Measurements from ENCODE around the gene EBI3. TPM values are rescaled to one million over a fixed set of nuclear protein-coding genes. Genes with fewer than 3 reads are reported as not detected.
"Not testable (repeated sequence)": the region's sequence is repeated elsewhere in the genome, so short reads cannot be mapped to it uniquely, and the experiment has no call there.

Gene EBI3
- 43.3 and 49.7 TPM in 2 replicates for total RNA-seq

GRCh38 chr19:4229179-4229931, at the start of gene EBI3:
Gene EBI3, plus strand, starts transcription at chr19:4229523. Its CDS starts 28 bp downstream, at chr19:4229551.
- Mint-ChIP-seq H3K4me3 (no peak within 1 kb of the TSS), H3K4me1 (ENCODE audit: low read depth) (peaks cover 11% of the 10 kb centered on the region), H3K9me3 (no peaks in the 10 kb centered on the region), H3K27me3 (ENCODE audit: insufficient read depth) (no peaks in the 10 kb centered on the region), H3K36me3 (ENCODE audit: low read depth) (peaks cover 6% of the 10 kb centered on the region), H3K27ac (no peak within 1 kb of the TSS)
- intact Hi-C loops (cut with micrococcal nuclease): loop anchor here (1.0 kb wide), 3 partner anchors 18 to 170 kb away; partner anchors contain the start of genes ANKRD24, SIRT6 and YJU2
- peak; percentile 60 for DNase-seq (ENCODE audit: low spot score)

GRCh38 chr19:4181053-4181508, 48.2 kb upstream of the EBI3 start:
- peaks cover 5% of the 10 kb centered on the region for H3K27me3 Mint-ChIP-seq (ENCODE audit: insufficient read depth)
- intact Hi-C loops (cut with micrococcal nuclease): loop anchor here (5.0 kb wide), 2 partner anchors 44 to 291 kb away; partner anchors contain the start of gene HDGFL2
- DNase-seq (ENCODE audit: low spot score): no peak
- H3K4me3 Mint-ChIP-seq: peak overlapping the region; percentile 98
- no peaks in the 10 kb centered on the region for H3K9me3 Mint-ChIP-seq
- H3K27ac Mint-ChIP-seq: peak overlapping the region; percentile 70
- H3K4me1 Mint-ChIP-seq (ENCODE audit: low read depth): peaks cover 38% of the 10 kb centered on the region
- H3K36me3 Mint-ChIP-seq (ENCODE audit: low read depth): peaks cover 15% of the 10 kb centered on the region

- no peaks in the 10 kb centered on the region for H3K9me3 Mint-ChIP-seq
- peaks cover 8% of the 10 kb centered on the region for H3K27me3 Mint-ChIP-seq (ENCODE audit: insufficient read depth)
- peak within 1 kb of the TSS; percentile 94 for H3K27ac Mint-ChIP-seq
- H3K4me1 Mint-ChIP-seq (ENCODE audit: low read depth): peaks cover 45% of the 10 kb centered on the region
- peak within 1 kb of the TSS; percentile 98 for H3K4me3 Mint-ChIP-seq
- peaks cover 14% of the 10 kb centered on the region for H3K36me3 Mint-ChIP-seq (ENCODE audit: low read depth)
- intact Hi-C loops (cut with micrococcal nuclease): loop anchor here (1.0 to 5.0 kb wide), 7 partner anchors 45 to 420 kb away; partner anchors contain the start of genes EBI3, HDGFL2, MRPL54 and YJU2
- peak; percentile 96 for DNase-seq (ENCODE audit: low spot score)
These were observed 47.1 kb upstream of the EBI3 start, which contains the start of the genes ANKRD24 and SIRT6 for GRCh38 chr19:4182084-4182810. Gene ANKRD24, plus strand, starts transcription at chr19:4182689. Its CDS starts 3,737 bp downstream, at chr19:4186426. Gene SIRT6, minus strand, starts transcription at chr19:4182563. Its CDS starts 24 bp downstream, at chr19:4182539.

- H3K27me3 Mint-ChIP-seq (ENCODE audit: insufficient read depth): peaks cover 11% of the 10 kb centered on the region
- intact Hi-C loops (cut with micrococcal nuclease): loop anchor here (2.0 to 5.0 kb wide), 3 partner anchors 47 to 288 kb away; partner anchors contain the start of genes HDGFL2 and YJU2
- peak overlapping the region; percentile 62 for H3K4me3 Mint-ChIP-seq
- peaks cover 43% of the 10 kb centered on the region for H3K4me1 Mint-ChIP-seq (ENCODE audit: low read depth)
- no peaks in the 10 kb centered on the region for H3K9me3 Mint-ChIP-seq
- no peak for DNase-seq (ENCODE audit: low spot score)
- peak overlapping the region; percentile 27 for H3K27ac Mint-ChIP-seq
- H3K36me3 Mint-ChIP-seq (ENCODE audit: low read depth): peaks cover 13% of the 10 kb centered on the region
These were observed 45.2 kb upstream of the EBI3 start for GRCh38 chr19:4183967-4184717.

- no peak for DNase-seq (ENCODE audit: low spot score)
- H3K36me3 Mint-ChIP-seq (ENCODE audit: low read depth): peaks cover 6% of the 10 kb centered on the region
- intact Hi-C loops (cut with micrococcal nuclease): loop anchor here (5.0 kb wide), 2 partner anchors 48 to 287 kb away; partner anchors contain the start of gene HDGFL2
- H3K27me3 Mint-ChIP-seq (ENCODE audit: insufficient read depth): peaks cover 11% of the 10 kb centered on the region
- peak overlapping the region; percentile 63 for H3K4me3 Mint-ChIP-seq
- H3K27ac Mint-ChIP-seq: peak overlapping the region; percentile 68
- peaks cover 36% of the 10 kb centered on the region for H3K4me1 Mint-ChIP-seq (ENCODE audit: low read depth)
- no peaks in the 10 kb centered on the region for H3K9me3 Mint-ChIP-seq
These were observed 44.5 kb upstream of the EBI3 start for GRCh38 chr19:4184718-4185352.

- Mint-ChIP-seq H3K27ac (no peak overlapping the region), H3K4me3 (peak overlapping the region; percentile 63), H3K27me3 (ENCODE audit: insufficient read depth) (peaks cover 11% of the 10 kb centered on the region), H3K9me3 (no peaks in the 10 kb centered on the region), H3K36me3 (ENCODE audit: low read depth) (peaks cover 6% of the 10 kb centered on the region), H3K4me1 (ENCODE audit: low read depth) (peaks cover 29% of the 10 kb centered on the region)
- DNase-seq (ENCODE audit: low spot score): no peak
- intact Hi-C loops (cut with micrococcal nuclease): loop anchor here (1.0 to 2.0 kb wide), 4 partner anchors 19 to 199 kb away; partner anchors contain the start of genes MAP2K2 and PIAS4
These were observed 43.8 kb upstream of the EBI3 start for GRCh38 chr19:4185413-4186086.

GRCh38 chr19:4186087-4186993, 43.0 kb upstream of the EBI3 start:
- DNase-seq (ENCODE audit: low spot score): peak; percentile 65
- H3K9me3 Mint-ChIP-seq: no peaks in the 10 kb centered on the region
- H3K4me3 Mint-ChIP-seq: no peak overlapping the region
- H3K4me1 Mint-ChIP-seq (ENCODE audit: low read depth): peaks cover 23% of the 10 kb centered on the region
- peaks cover 11% of the 10 kb centered on the region for H3K27me3 Mint-ChIP-seq (ENCODE audit: insufficient read depth)
- intact Hi-C loops (cut with micrococcal nuclease): loop anchor here (1.0 to 2.0 kb wide), 4 partner anchors 18 to 200 kb away; partner anchors contain the start of genes MAP2K2 and PIAS4
- peaks cover 3% of the 10 kb centered on the region for H3K36me3 Mint-ChIP-seq (ENCODE audit: low read depth)
- no peak overlapping the region for H3K27ac Mint-ChIP-seq

GRCh38 chr19:4187313-4188122, 41.8 kb upstream of the EBI3 start:
- H3K9me3 Mint-ChIP-seq: no peaks in the 10 kb centered on the region
- DNase-seq (ENCODE audit: low spot score): no peak
- no peak overlapping the region for H3K4me3 Mint-ChIP-seq
- no peak overlapping the region for H3K27ac Mint-ChIP-seq
- intact Hi-C loops (cut with micrococcal nuclease): loop anchor here (2.0 kb wide), 2 partner anchors 17 to 181 kb away; partner anchors contain the start of gene PIAS4
- H3K27me3 Mint-ChIP-seq (ENCODE audit: insufficient read depth): peaks cover 11% of the 10 kb centered on the region
- H3K4me1 Mint-ChIP-seq (ENCODE audit: low read depth): peaks cover 20% of the 10 kb centered on the region
- no peaks in the 10 kb centered on the region for H3K36me3 Mint-ChIP-seq (ENCODE audit: low read depth)

GRCh38 chr19:4189641-4190040, 39.7 kb upstream of the EBI3 start:
- Mint-ChIP-seq H3K4me3 (no peak overlapping the region), H3K4me1 (ENCODE audit: low read depth) (peaks cover 12% of the 10 kb centered on the region), H3K27me3 (ENCODE audit: insufficient read depth) (peaks cover 11% of the 10 kb centered on the region), H3K9me3 (no peaks in the 10 kb centered on the region), H3K27ac (no peak overlapping the region), H3K36me3 (ENCODE audit: low read depth) (no peaks in the 10 kb centered on the region)
- intact Hi-C loops (cut with micrococcal nuclease): no loop called here
- no peak for DNase-seq (ENCODE audit: low spot score)

- not testable (repeated sequence) for H3K9me3 Mint-ChIP-seq; H3K36me3 Mint-ChIP-seq (ENCODE audit: low read depth); H3K4me3 Mint-ChIP-seq
These were observed 36.8 kb upstream of the EBI3 start for GRCh38 chr19:4192537-4192936.

More at GRCh38 chr19:4192537-4192936, 36.8 kb upstream of the EBI3 start:
- H3K27me3 Mint-ChIP-seq (ENCODE audit: insufficient read depth); H3K4me1 Mint-ChIP-seq (ENCODE audit: low read depth); H3K27ac Mint-ChIP-seq; DNase-seq (ENCODE audit: low spot score); intact Hi-C loops (cut with micrococcal nuclease): not testable (repeated sequence)

All from activated T-helper 1 cell treated with anti-CD3 and anti-CD28 coated beads, Interleukin-12 subunit alpha, Interleukin-12 subunit beta, Interleukin-2, Interleukin-4 antibody, amounts not matched to agents 30 ng/mL and 10 ng/mL and 1 ng/mL, durations not matched to agents 14 hours and 24 hours and 36 hours (primary cell).